B cell (primary cell): ENCODE results near the gene KANSL1L. TPM values are rescaled to one million over a fixed set of nuclear protein-coding genes. Genes with fewer than 3 reads are reported as not detected.

Experiments
- ATAC-seq: fragments of 200-7000 bp; cut with Tn5 transposase; one replicate; pipeline ENCODE4 v1.10.0; 2021; ENCODE audit warnings: low read depth, mild to moderate bottlenecking, moderate number of reproducible peaks, moderate library complexity
- CTCF ChIA-PET: fragments of 350-600 bp; sonication (Branson Sonifier 250); formaldehyde crosslinking; loops from one replicate; lab custom pipeline; 2021; ENCODE audit warnings: antibody characterized with exemption, inconsistent platforms; lab: Charles Lee
- POLR2A ChIA-PET: fragments of 350-600 bp; sonication (Branson Sonifier 250); formaldehyde crosslinking; loops from one replicate; lab custom pipeline; 2021; ENCODE audit warnings: antibody characterized with exemption; lab: Charles Lee
- DNase-seq: peaks from one replicate; pipeline ENCODE4 v3.0.0; 2013
- H2AFZ ChIP-seq: 2 replicates; pipeline ENCODE4 v1.6.1; 2012; ENCODE audit warnings: mild to moderate bottlenecking, low read depth, low read length; ENCODE audit not compliant: insufficient read depth, poor library complexity, severe bottlenecking
- H3K27ac ChIP-seq, 2 donors: 1 replicate in 1 of 2; 2 replicates in 1 of 2; pipeline ENCODE4 v1.5.1; 2012 to 2013; ENCODE audit warnings: low read length in 2 of 2, mild to moderate bottlenecking in 2 of 2, moderate library complexity in 1 of 2
- H3K27me3 ChIP-seq, 4 experiments: fragments of 200-600 bp in 1 of 4; sonication (generic) in 1 of 4; replicated peaks in 1 of 4; 1 replicate in 2 of 4; 2 replicates in 2 of 4; pipeline versions ENCODE4 v1.6.1 to v1.7.0; 2013 to 2016; ENCODE audit warnings: low read length in 3 of 4, mild to moderate bottlenecking in 2 of 4, mixed read lengths in 1 of 4, moderate library complexity in 1 of 4; ENCODE audit not compliant: insufficient read depth in 4 of 4, control insufficient read depth in 3 of 4; ENCODE audit errors: control extremely low read depth in 1 of 4
- H3K36me3 ChIP-seq, 2 experiments: replicated peaks in 1 of 2; 1 replicate in 1 of 2; 2 replicates in 1 of 2; pipeline versions ENCODE4 v1.6.1 to v1.7.1; 2013; ENCODE audit warnings: low read length in 1 of 2; ENCODE audit not compliant: insufficient read depth in 2 of 2, control insufficient read depth in 1 of 2; ENCODE audit errors: control extremely low read depth in 1 of 2, extremely low read depth in 1 of 2
- H3K4me1 ChIP-seq, 2 donors: fragments of 200-600 bp in 1 of 2; sonication (generic) in 1 of 2; 1 replicate in 1 of 2; 2 replicates in 1 of 2; pipeline versions ENCODE4 v1.5.1 to v1.6.1; 2013 to 2017; ENCODE audit warnings: low read length in 2 of 2; ENCODE audit not compliant: control insufficient read depth in 2 of 2, insufficient read depth in 2 of 2
- H3K4me2 ChIP-seq: replicated peaks from 2 replicates; pipeline ENCODE3; 2012; ENCODE audit warnings: mild to moderate bottlenecking, low read depth, low read length; ENCODE audit not compliant: poor library complexity, severe bottlenecking
- H3K4me3 ChIP-seq, 5 experiments: fragments of 200-600 bp in 1 of 5; sonication (generic) in 1 of 5; 1 replicate in 3 of 5; 2 replicates in 2 of 5; pipeline versions ENCODE4 v1.5.1 to v1.7.0; 2011 to 2016; ENCODE audit warnings: low read length in 4 of 5, mild to moderate bottlenecking in 4 of 5, low read depth in 2 of 5, control low read depth in 1 of 5, moderate library complexity in 1 of 5; ENCODE audit not compliant: insufficient read depth in 1 of 5; ENCODE audit errors: control extremely low read depth in 1 of 5, extremely low read depth in 1 of 5
- H3K79me2 ChIP-seq: fragments of 200-600 bp; sonication (generic); one replicate; pipeline ENCODE4 v1.6.0; 2016; ENCODE audit warnings: low read length; ENCODE audit not compliant: control insufficient read depth, insufficient read depth
- H3K9ac ChIP-seq: fragments of 200-600 bp; sonication (generic); 2 replicates; pipeline ENCODE4 v1.6.1; 2017; ENCODE audit warnings: mild to moderate bottlenecking, low read length, moderate library complexity
- H3K9me3 ChIP-seq, 3 donors: one replicate each; pipeline versions ENCODE4 v1.6.1 to v1.7.1; 2013; ENCODE audit warnings: low read length in 2 of 3; ENCODE audit not compliant: control insufficient read depth in 2 of 3, insufficient read depth in 1 of 3; ENCODE audit errors: control extremely low read depth in 1 of 3
- H4K20me1 ChIP-seq: 2 replicates; pipeline ENCODE4 v1.6.0; 2012; ENCODE audit warnings: mild to moderate bottlenecking, low read length; ENCODE audit not compliant: insufficient read depth, control insufficient read depth, poor library complexity, severe bottlenecking
- H3K27ac Mint-ChIP-seq: one replicate; pipeline ENCODE4 v1.8.0; 2021; ENCODE audit warnings: mixed read lengths
- H3K27me3 Mint-ChIP-seq: one replicate; pipeline ENCODE4 v1.8.0; 2021; ENCODE audit warnings: mixed read lengths
- H3K4me1 Mint-ChIP-seq: one replicate; pipeline ENCODE4 v1.8.0; 2021; ENCODE audit warnings: mixed read lengths
- H3K4me3 Mint-ChIP-seq: one replicate; pipeline ENCODE4 v1.8.0; 2021; ENCODE audit warnings: mixed read lengths
- H3K9me3 Mint-ChIP-seq: one replicate; pipeline ENCODE4 v1.8.0; 2022; ENCODE audit warnings: mixed read lengths; ENCODE audit not compliant: insufficient read depth
- CTCF ChIP-seq: fragments of 200-600 bp; IDR thresholded peaks from one replicate; pipeline ENCODE4 v1.8.0; 2022; ENCODE audit warnings: antibody characterized with exemption, mild to moderate bottlenecking
- EZH2 ChIP-seq: IDR thresholded peaks from 2 replicates; pipeline ENCODE4 v1.6.1; 2012; ENCODE audit warnings: borderline replicate concordance, low read depth, mild to moderate bottlenecking, moderate library complexity, low read length; ENCODE audit not compliant: insufficient read depth, poor library complexity, severe bottlenecking
- intact Hi-C: fragments of 100-400 bp; cut with micrococcal nuclease; formaldehyde crosslinking; loops from one replicate; pipeline ENCODE4 v1.10.0; 2022
- polyA plus RNA-seq: library from polyadenylated mRNA; depleted of rRNA; stranded (reverse); fragments of >200 nt; gene quantifications from 2 replicates; pipeline ENCODE4 v1.2.3, GENCODE V29; 2012
- total RNA-seq, 2 donors: library from RNA; stranded (reverse); fragments of 120-200 nt in 1 of 2; gene quantifications; 1 replicate in 1 of 2; 2 replicates in 1 of 2; pipeline versions ENCODE4 v1.2.3 to v1.2.4, GENCODE V29; 2013 to 2022

The KANSL1L gene
- total and polyA plus RNA-seq, 2 donors (not counting 1 experiment from before 2014, with no cell fraction given), result 7.3 to 21.1 TPM

- POLR2A ChIA-PET, result interaction anchor here (0.6 kb wide), 1 partner anchor 1913 kb away, joined by 7 read pairs; no protein-coding TSS in a partner anchor
- peaks cover 14% of the 10 kb centered on the region for H3K27me3 Mint-ChIP-seq
Observed at GRCh38 chr2:210174086-210174485, 2.9 kb upstream of the KANSL1L start.

More at GRCh38 chr2:210174086-210174485, 2.9 kb upstream of the KANSL1L start:
- Histone ChIP-seq H3K9ac (no peak overlapping the region), H3K4me2 (no peak overlapping the region), H3K27ac (no peak overlapping the region), H3K4me3 (no peak overlapping the region), H3K9me3 (peaks cover 0 to 3% (median 0%) of the 10 kb centered on the region in 3 donors), H3K36me3 (no peaks in the 10 kb centered on the region), H2AFZ (no peak overlapping the region), H4K20me1 (no peaks in the 10 kb centered on the region), H3K27me3 (peaks cover 0 to 5% (median 0%) of the 10 kb centered on the region in 4 experiments), H3K79me2 (peaks cover 12% of the 10 kb centered on the region), H3K4me1 (peaks cover 13 to 18% of the 10 kb centered on the region in 2 donors)
- intact Hi-C loops, result loop anchor here (5.0 kb wide), 1 partner anchor 288 kb away; no protein-coding TSS in a partner anchor
- peaks cover 17% of the 10 kb centered on the region for H3K4me1 Mint-ChIP-seq
- CTCF ChIA-PET, result interaction anchor here (1.0 kb wide), 1 partner anchor 101 kb away, joined by 3 read pairs; no protein-coding TSS in a partner anchor
- TF ChIP-seq EZH2 (no peak), CTCF (no peak)
- no peaks in the 10 kb centered on the region for H3K9me3 Mint-ChIP-seq
- H3K27ac Mint-ChIP-seq, result no peak overlapping the region
- no peak for DNase-seq
- H3K4me3 Mint-ChIP-seq, result no peak overlapping the region
- no peak for ATAC-seq
